CD14-positive monocyte (primary cell): Measurements from ENCODE around the gene HYDIN. TPM values are rescaled to one million over a fixed set of nuclear protein-coding genes. Genes with fewer than 3 reads are reported as not detected.
"Not testable (repeated sequence)": the region's sequence is repeated elsewhere in the genome, so short reads cannot be mapped to it uniquely, and the experiment has no call there.

Experiments
- DNase-seq, 3 donors: peaks; one replicate each; pipeline ENCODE4 v3.0.0-alpha.2; 2011 to 2022
- H2AFZ ChIP-seq: 2 replicates; pipeline ENCODE4 v1.6.0; 2012; ENCODE audit warnings: mild to moderate bottlenecking, low read depth, low read length, inconsistent platforms; ENCODE audit not compliant: insufficient read depth, poor library complexity, severe bottlenecking
- H3K27ac ChIP-seq, 2 donors: 1 replicate in 1 of 2; 2 replicates in 1 of 2; pipeline ENCODE4 v1.5.1; 2012 to 2013; ENCODE audit warnings: low read length in 2 of 2, control low read depth in 1 of 2, inconsistent platforms in 1 of 2, low read depth in 1 of 2, mild to moderate bottlenecking in 1 of 2
- H3K27me3 ChIP-seq, 2 donors: one replicate each; pipeline versions ENCODE4 v1.6.0 to v1.6.1; 2011 to 2013; ENCODE audit warnings: low read length in 2 of 2; ENCODE audit not compliant: control insufficient read depth in 2 of 2, insufficient read depth in 2 of 2
- H3K36me3 ChIP-seq, 2 donors: replicated peaks in 1 of 2; 1 replicate in 1 of 2; 2 replicates in 1 of 2; pipeline versions ENCODE4 v1.5.1 to v1.6.1; 2012 to 2013; ENCODE audit warnings: low read length in 2 of 2, control low read depth in 1 of 2, inconsistent platforms in 1 of 2, mild to moderate bottlenecking in 1 of 2; ENCODE audit not compliant: insufficient read depth in 2 of 2, control insufficient read depth in 1 of 2
- H3K4me1 ChIP-seq, 2 donors: 1 replicate in 1 of 2; 2 replicates in 1 of 2; pipeline versions ENCODE4 v1.5.1 to v1.6.1; 2012 to 2013; ENCODE audit warnings: low read length in 2 of 2, control low read depth in 1 of 2, inconsistent platforms in 1 of 2, mild to moderate bottlenecking in 1 of 2, moderate library complexity in 1 of 2; ENCODE audit not compliant: insufficient read depth in 2 of 2, control insufficient read depth in 1 of 2
- H3K4me2 ChIP-seq: replicated peaks from 2 replicates; pipeline ENCODE3; 2012; ENCODE audit warnings: low read length, moderate library complexity, mild to moderate bottlenecking; ENCODE audit not compliant: poor library complexity, severe bottlenecking; ENCODE audit errors: extremely low read depth
- H3K4me3 ChIP-seq, 3 experiments: fragments of 200-600 bp in 1 of 3; sonication (generic) in 1 of 3; replicated peaks in 1 of 3; 1 replicate in 2 of 3; 2 replicates in 1 of 3; pipeline ENCODE4 v1.5.1; 2011 to 2013; ENCODE audit warnings: low read length in 3 of 3, mild to moderate bottlenecking in 3 of 3, control low read depth in 2 of 3, low read depth in 2 of 3, inconsistent platforms in 1 of 3, moderate library complexity in 1 of 3
- H3K79me2 ChIP-seq: 2 replicates; pipeline ENCODE4 v1.6.0; 2012; ENCODE audit warnings: mild to moderate bottlenecking, control low read depth, inconsistent platforms, low read length, moderate library complexity; ENCODE audit not compliant: insufficient read depth
- H3K9ac ChIP-seq: 2 replicates; pipeline ENCODE4 v1.6.0; 2017; ENCODE audit warnings: low read length, mild to moderate bottlenecking; ENCODE audit not compliant: insufficient read depth, poor library complexity, severe bottlenecking
- H3K9me3 ChIP-seq, 2 donors: replicated peaks in 1 of 2; 1 replicate in 1 of 2; 2 replicates in 1 of 2; pipeline versions ENCODE4 v1.5.1 to v1.6.1; 2012 to 2013; ENCODE audit warnings: low read length in 2 of 2, control low read depth in 1 of 2; ENCODE audit not compliant: control insufficient read depth in 1 of 2, insufficient read depth in 1 of 2
- H4K20me1 ChIP-seq: 2 replicates; pipeline ENCODE4 v1.6.0; 2012; ENCODE audit warnings: mild to moderate bottlenecking, low read length, control low read depth, moderate library complexity; ENCODE audit not compliant: insufficient read depth
- H3K27ac Mint-ChIP-seq, 7 donors: one replicate each; pipeline ENCODE4 v1.8.0; 2020; ENCODE audit warnings: mild to moderate bottlenecking in 7 of 7, mixed read lengths in 7 of 7, moderate library complexity in 6 of 7, inconsistent platforms in 2 of 7
- H3K27me3 Mint-ChIP-seq, 3 donors: one replicate each; pipeline ENCODE4 v1.8.0; 2021 to 2022; ENCODE audit warnings: low read depth in 3 of 3, mild to moderate bottlenecking in 3 of 3, mixed read lengths in 3 of 3, moderate library complexity in 3 of 3, inconsistent platforms in 1 of 3
- H3K36me3 Mint-ChIP-seq, 2 donors: one replicate each; pipeline ENCODE4 v1.8.0; 2020; ENCODE audit warnings: mixed read lengths in 2 of 2, inconsistent platforms in 1 of 2, mild to moderate bottlenecking in 1 of 2
- H3K4me1 Mint-ChIP-seq: one replicate; pipeline ENCODE4 v1.8.0; 2020; ENCODE audit warnings: mild to moderate bottlenecking, mixed read lengths
- H3K4me3 Mint-ChIP-seq, 2 donors: one replicate each; pipeline ENCODE4 v1.8.0; 2020; ENCODE audit warnings: mild to moderate bottlenecking in 2 of 2, mixed read lengths in 2 of 2, moderate library complexity in 1 of 2
- H3K9me3 Mint-ChIP-seq, 7 donors: one replicate each; pipeline ENCODE4 v1.8.0; 2020 to 2022; ENCODE audit warnings: mixed read lengths in 7 of 7, mild to moderate bottlenecking in 6 of 7, moderate library complexity in 6 of 7, inconsistent platforms in 2 of 7
- WGBS: methylation state at CpG from one replicate; pipeline ENCODE4 v1.1.5; 2013; ENCODE audit warnings: missing lambda C conversion rate; ENCODE audit not compliant: insufficient coverage; 5-methylcytosine and 5-hydroxymethylcytosine counted together
- intact Hi-C, 2 donors: fragments of 100-400 bp; cut with micrococcal nuclease; formaldehyde crosslinking; loops; one replicate each; pipeline versions ENCODE4 v1.15.0 to v1.15.1; 2023
- polyA plus RNA-seq, 3 donors: library from polyadenylated mRNA; depleted of rRNA in 1 of 3; unstranded in 2 of 3; stranded (reverse) in 1 of 3; fragments of 300-500 nt in 2 of 3; fragments of >200 nt in 1 of 3; fragmentation: Illumina TruSeq in 2 of 3; gene quantifications; 1 replicate in 2 of 3; 2 replicates in 1 of 3; pipeline ENCODE4 v1.2.3, GENCODE V29; 2012 to 2021

The HYDIN gene
- polyA plus RNA-seq, 3 donors, result not detected

GRCh38 chr16:71157278-71157677 lies 73.2 kb downstream of the HYDIN start:
- H3K36me3 Mint-ChIP-seq, H3K4me2 ChIP-seq, intact Hi-C loops, H3K9me3 Mint-ChIP-seq, H2AFZ ChIP-seq, H3K79me2 ChIP-seq, H4K20me1 ChIP-seq, H3K9me3 ChIP-seq, H3K27ac ChIP-seq, H3K27me3 ChIP-seq, H3K9ac ChIP-seq, H3K27ac Mint-ChIP-seq, H3K4me1 ChIP-seq, H3K36me3 ChIP-seq, H3K4me3 ChIP-seq, H3K4me1 Mint-ChIP-seq, H3K4me3 Mint-ChIP-seq, DNase-seq, H3K27me3 Mint-ChIP-seq: not testable (repeated sequence)
- no CpG with 5 or more reads among the region's 2 CpGs for WGBS

- no CpG with 5 or more reads among the region's 6 CpGs for WGBS
Observed at GRCh38 chr16:71153329-71153728, 77.2 kb downstream of the HYDIN start.

GRCh38 chr16:71151654-71152053 lies 78.9 kb downstream of the HYDIN start:
- H3K9me3 Mint-ChIP-seq, H3K4me3 ChIP-seq, H3K4me1 ChIP-seq, H2AFZ ChIP-seq, H3K4me3 Mint-ChIP-seq, H3K36me3 Mint-ChIP-seq, H3K27ac ChIP-seq, H3K4me2 ChIP-seq, H3K9ac ChIP-seq, H3K36me3 ChIP-seq, H3K79me2 ChIP-seq, H4K20me1 ChIP-seq, DNase-seq, H3K27ac Mint-ChIP-seq, H3K27me3 Mint-ChIP-seq, intact Hi-C loops, H3K9me3 ChIP-seq, H3K4me1 Mint-ChIP-seq, H3K27me3 ChIP-seq: not testable (repeated sequence)
- WGBS, result no CpG with 5 or more reads among the region's 2 CpGs

More at GRCh38 chr16:71153329-71153728, 77.2 kb downstream of the HYDIN start:
- H3K9me3 ChIP-seq, H3K4me3 ChIP-seq, H3K27ac ChIP-seq, H3K27me3 ChIP-seq, H3K9ac ChIP-seq, DNase-seq, H4K20me1 ChIP-seq, intact Hi-C loops, H3K4me1 Mint-ChIP-seq, H3K27me3 Mint-ChIP-seq, H3K4me1 ChIP-seq, H3K36me3 ChIP-seq, H3K4me2 ChIP-seq, H3K36me3 Mint-ChIP-seq, H3K4me3 Mint-ChIP-seq, H3K27ac Mint-ChIP-seq, H3K79me2 ChIP-seq, H2AFZ ChIP-seq, H3K9me3 Mint-ChIP-seq: not testable (repeated sequence)

GRCh38 chr16:71143246-71143645 lies 87.3 kb downstream of the HYDIN start:
- H2AFZ ChIP-seq, H3K4me1 Mint-ChIP-seq, H3K27me3 Mint-ChIP-seq, H3K9me3 ChIP-seq, H3K36me3 ChIP-seq, H3K36me3 Mint-ChIP-seq, H3K79me2 ChIP-seq, H3K27me3 ChIP-seq, H3K4me1 ChIP-seq, H3K9me3 Mint-ChIP-seq, H3K4me2 ChIP-seq, H3K4me3 ChIP-seq, DNase-seq, H3K27ac Mint-ChIP-seq, H3K27ac ChIP-seq, intact Hi-C loops, H3K9ac ChIP-seq, H3K4me3 Mint-ChIP-seq, H4K20me1 ChIP-seq: not testable (repeated sequence)
- no CpG with 5 or more reads among the region's 2 CpGs for WGBS
